ENCODE results near the gene RERE. TPM values are rescaled to one million over a fixed set of nuclear protein-coding genes. Genes with fewer than 3 reads are reported as not detected.

The RERE gene
- total and polyA plus RNA-seq, 2 experiments from 2014 or later = 148 to 170 TPM

- H3K9me3 Mint-ChIP-seq = no peaks in the 10 kb centered on the region
- no peak overlapping the region for H3K27ac Mint-ChIP-seq
- Histone ChIP-seq H3K9me2 (ENCODE audit: insufficient read depth) (no peaks in the 10 kb centered on the region), H3K4me3 (no peak overlapping the region), H4K20me1 (replicated peaks; ENCODE audit: insufficient read depth) (peaks cover 71% of the 10 kb centered on the region), H3F3A (replicated peaks; ENCODE audit: low read depth) (no peaks in the 10 kb centered on the region), H3K27ac (ENCODE audit: low read depth) (peak overlapping the region; percentile 36; the same call in 1 of the 2 replicates), H3K27me3 (ENCODE audit: insufficient read depth) (no peaks in the 10 kb centered on the region), H2AFZ (no peak overlapping the region), H3K4me1 (ENCODE audit: insufficient read depth) (peaks cover 66% of the 10 kb centered on the region), H3K36me3 (ENCODE audit: insufficient read depth) (no peaks in the 10 kb centered on the region), H3K79me2 (replicated peaks; ENCODE audit: insufficient read depth) (peaks cover 100% of the 10 kb centered on the region), H3K4me2 (no peak overlapping the region)
- TF ChIP-seq EZH2 (IDR thresholded peaks at IDR 0.05; ENCODE audit: low read depth, unreplicated experiment) = no peak
- TF ChIP-seq JUNB (IDR thresholded peaks at IDR 0.05; ENCODE audit: unreplicated experiment) = no peak
- TF ChIP-seq POLR2AphosphoS5 (IDR thresholded peaks at IDR 0.05; ENCODE audit: low read depth) = no peak
- no peak for TF ChIP-seq STAT1 (IDR thresholded peaks at IDR 0.05; ENCODE audit: unreplicated experiment)
- TF ChIP-seq, protein P1, sequence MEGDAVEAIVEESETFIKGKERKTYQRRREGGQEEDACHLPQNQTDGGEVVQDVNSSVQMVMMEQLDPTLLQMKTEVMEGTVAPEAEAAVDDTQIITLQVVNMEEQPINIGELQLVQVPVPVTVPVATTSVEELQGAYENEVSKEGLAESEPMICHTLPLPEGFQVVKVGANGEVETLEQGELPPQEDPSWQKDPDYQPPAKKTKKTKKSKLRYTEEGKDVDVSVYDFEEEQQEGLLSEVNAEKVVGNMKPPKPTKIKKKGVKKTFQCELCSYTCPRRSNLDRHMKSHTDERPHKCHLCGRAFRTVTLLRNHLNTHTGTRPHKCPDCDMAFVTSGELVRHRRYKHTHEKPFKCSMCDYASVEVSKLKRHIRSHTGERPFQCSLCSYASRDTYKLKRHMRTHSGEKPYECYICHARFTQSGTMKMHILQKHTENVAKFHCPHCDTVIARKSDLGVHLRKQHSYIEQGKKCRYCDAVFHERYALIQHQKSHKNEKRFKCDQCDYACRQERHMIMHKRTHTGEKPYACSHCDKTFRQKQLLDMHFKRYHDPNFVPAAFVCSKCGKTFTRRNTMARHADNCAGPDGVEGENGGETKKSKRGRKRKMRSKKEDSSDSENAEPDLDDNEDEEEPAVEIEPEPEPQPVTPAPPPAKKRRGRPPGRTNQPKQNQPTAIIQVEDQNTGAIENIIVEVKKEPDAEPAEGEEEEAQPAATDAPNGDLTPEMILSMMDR (conservative IDR thresholded peaks at IDR 0.05; ENCODE audit: low read depth in 2 of 2) = no peak
- TF ChIP-seq ETS1 (IDR thresholded peaks at IDR 0.05) = no peak
- TF ChIP-seq ZNF114 (CRISPR knock-in tag; IDR thresholded peaks at IDR 0.05) = no peak
- TF ChIP-seq EZH2phosphoT487 (IDR thresholded peaks at IDR 0.05; ENCODE audit: unreplicated experiment) = no peak
- no peak for TF ChIP-seq ZNF331 (CRISPR knock-in tag; IDR thresholded peaks at IDR 0.05; ENCODE audit: low read depth)
- TF ChIP-seq CREB1 (CRISPR knock-in tag; IDR thresholded peaks at IDR 0.05; ENCODE audit: low read depth) = no peak
- no peaks in the 10 kb centered on the region; the same call in 2 of the 3 replicates for H3K36me3 Mint-ChIP-seq (ENCODE audit: low read depth)
- peaks cover 9% of the 10 kb centered on the region for H3K27me3 Mint-ChIP-seq (ENCODE audit: insufficient read depth, low read depth, poor library complexity)
- no peak for ATAC-seq
- DNase-seq (ENCODE audit: low spot score) = no peak
- no peak overlapping the region for H3K4me3 Mint-ChIP-seq
- peaks cover 63% of the 10 kb centered on the region for H3K4me1 Mint-ChIP-seq
Observed at GRCh38 chr1:8687538-8687937, 129.9 kb downstream of the RERE start.

GRCh38 chr1:8687039-8687438 lies 130.4 kb downstream of the RERE start:
- H3K36me3 Mint-ChIP-seq (ENCODE audit: low read depth) = no peaks in the 10 kb centered on the region; the same call in 2 of the 3 replicates
- no peak overlapping the region for H2AFZ ChIP-seq
- peaks cover 68% of the 10 kb centered on the region for H3K4me1 ChIP-seq (ENCODE audit: insufficient read depth)
- H3F3A ChIP-seq (replicated peaks; ENCODE audit: low read depth) = no peaks in the 10 kb centered on the region
- no peak for DNase-seq (ENCODE audit: low spot score)
- H3K4me1 Mint-ChIP-seq = peaks cover 63% of the 10 kb centered on the region
- no peak overlapping the region for H3K4me2 ChIP-seq
- H3K4me3 Mint-ChIP-seq = no peak overlapping the region; the same call in 2 of the 3 replicates
- peak overlapping the region; percentile 36; the same call in 1 of the 2 replicates for H3K27ac ChIP-seq (ENCODE audit: low read depth)
- ATAC-seq = no peak
- H3K36me3 ChIP-seq (ENCODE audit: insufficient read depth) = no peaks in the 10 kb centered on the region
- H3K4me3 ChIP-seq = no peak overlapping the region
- no peaks in the 10 kb centered on the region for H3K9me2 ChIP-seq (ENCODE audit: insufficient read depth)
- peaks cover 71% of the 10 kb centered on the region for H4K20me1 ChIP-seq (replicated peaks; ENCODE audit: insufficient read depth)
- H3K9me3 Mint-ChIP-seq = no peaks in the 10 kb centered on the region
- peaks cover 9% of the 10 kb centered on the region for H3K27me3 Mint-ChIP-seq (ENCODE audit: insufficient read depth, low read depth, poor library complexity)
- H3K79me2 ChIP-seq (replicated peaks; ENCODE audit: insufficient read depth) = peaks cover 100% of the 10 kb centered on the region
- no peaks in the 10 kb centered on the region for H3K27me3 ChIP-seq (ENCODE audit: insufficient read depth)
- H3K27ac Mint-ChIP-seq = peak overlapping the region; percentile 62
- no peak for TF ChIP-seq EZH2phosphoT487 (IDR thresholded peaks at IDR 0.05; ENCODE audit: unreplicated experiment)
- TF ChIP-seq ETS1 (IDR thresholded peaks at IDR 0.05) = no peak
- no peak for TF ChIP-seq NANOG (IDR thresholded peaks at IDR 0.05; ENCODE audit: borderline replicate concordance)
- no peak for TF ChIP-seq STAT1 (IDR thresholded peaks at IDR 0.05; ENCODE audit: unreplicated experiment)
- TF ChIP-seq ZNF114 (CRISPR knock-in tag; IDR thresholded peaks at IDR 0.05) = no peak
- TF ChIP-seq CREB1 (CRISPR knock-in tag; IDR thresholded peaks at IDR 0.05; ENCODE audit: low read depth) = no peak
- TF ChIP-seq POLR2AphosphoS5 (IDR thresholded peaks at IDR 0.05; ENCODE audit: low read depth) = no peak
- TF ChIP-seq, protein P2, sequence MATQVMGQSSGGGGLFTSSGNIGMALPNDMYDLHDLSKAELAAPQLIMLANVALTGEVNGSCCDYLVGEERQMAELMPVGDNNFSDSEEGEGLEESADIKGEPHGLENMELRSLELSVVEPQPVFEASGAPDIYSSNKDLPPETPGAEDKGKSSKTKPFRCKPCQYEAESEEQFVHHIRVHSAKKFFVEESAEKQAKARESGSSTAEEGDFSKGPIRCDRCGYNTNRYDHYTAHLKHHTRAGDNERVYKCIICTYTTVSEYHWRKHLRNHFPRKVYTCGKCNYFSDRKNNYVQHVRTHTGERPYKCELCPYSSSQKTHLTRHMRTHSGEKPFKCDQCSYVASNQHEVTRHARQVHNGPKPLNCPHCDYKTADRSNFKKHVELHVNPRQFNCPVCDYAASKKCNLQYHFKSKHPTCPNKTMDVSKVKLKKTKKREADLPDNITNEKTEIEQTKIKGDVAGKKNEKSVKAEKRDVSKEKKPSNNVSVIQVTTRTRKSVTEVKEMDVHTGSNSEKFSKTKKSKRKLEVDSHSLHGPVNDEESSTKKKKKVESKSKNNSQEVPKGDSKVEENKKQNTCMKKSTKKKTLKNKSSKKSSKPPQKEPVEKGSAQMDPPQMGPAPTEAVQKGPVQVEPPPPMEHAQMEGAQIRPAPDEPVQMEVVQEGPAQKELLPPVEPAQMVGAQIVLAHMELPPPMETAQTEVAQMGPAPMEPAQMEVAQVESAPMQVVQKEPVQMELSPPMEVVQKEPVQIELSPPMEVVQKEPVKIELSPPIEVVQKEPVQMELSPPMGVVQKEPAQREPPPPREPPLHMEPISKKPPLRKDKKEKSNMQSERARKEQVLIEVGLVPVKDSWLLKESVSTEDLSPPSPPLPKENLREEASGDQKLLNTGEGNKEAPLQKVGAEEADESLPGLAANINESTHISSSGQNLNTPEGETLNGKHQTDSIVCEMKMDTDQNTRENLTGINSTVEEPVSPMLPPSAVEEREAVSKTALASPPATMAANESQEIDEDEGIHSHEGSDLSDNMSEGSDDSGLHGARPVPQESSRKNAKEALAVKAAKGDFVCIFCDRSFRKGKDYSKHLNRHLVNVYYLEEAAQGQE (IDR thresholded peaks at IDR 0.05; ENCODE audit: unreplicated experiment) = no peak
- TF ChIP-seq ZNF331 (CRISPR knock-in tag; IDR thresholded peaks at IDR 0.05; ENCODE audit: low read depth) = no peak
- no peak for TF ChIP-seq JUNB (IDR thresholded peaks at IDR 0.05; ENCODE audit: unreplicated experiment)
